Measurements from ENCODE around the gene UQCR11. TPM values are rescaled to one million over a fixed set of nuclear protein-coding genes. Genes with fewer than 3 reads are reported as not detected.

The UQCR11 gene
- total and polyA plus RNA-seq, 2 experiments from 2014 or later: 56.6 to 684 TPM

- H3K27ac ChIP-seq: no peak overlapping the region
- H2AFZ ChIP-seq: no peak overlapping the region
- H3K27me3 ChIP-seq: no peaks in the 10 kb centered on the region
- H4K20me1 ChIP-seq (ENCODE audit: insufficient read depth, poor library complexity, severe bottlenecking): peaks cover 3% of the 10 kb centered on the region
- no peak for DNase-seq (ENCODE audit: low spot score)
- H3K4me3 ChIP-seq: no peak overlapping the region
- WGBS (ENCODE audit: low lambda C conversion rate, missing lambda C conversion rate): 95% methylated on average over 13 of the region's 18 CpGs
- TF ChIP-seq EZH2phosphoT487 (IDR thresholded peaks at IDR 0.05; ENCODE audit: low read depth, severe bottlenecking, unreplicated experiment) (no peak), EZH2 (IDR thresholded peaks at IDR 0.05; ENCODE audit: borderline replicate concordance) (no peak)
- TF ChIP-seq, protein P1, sequence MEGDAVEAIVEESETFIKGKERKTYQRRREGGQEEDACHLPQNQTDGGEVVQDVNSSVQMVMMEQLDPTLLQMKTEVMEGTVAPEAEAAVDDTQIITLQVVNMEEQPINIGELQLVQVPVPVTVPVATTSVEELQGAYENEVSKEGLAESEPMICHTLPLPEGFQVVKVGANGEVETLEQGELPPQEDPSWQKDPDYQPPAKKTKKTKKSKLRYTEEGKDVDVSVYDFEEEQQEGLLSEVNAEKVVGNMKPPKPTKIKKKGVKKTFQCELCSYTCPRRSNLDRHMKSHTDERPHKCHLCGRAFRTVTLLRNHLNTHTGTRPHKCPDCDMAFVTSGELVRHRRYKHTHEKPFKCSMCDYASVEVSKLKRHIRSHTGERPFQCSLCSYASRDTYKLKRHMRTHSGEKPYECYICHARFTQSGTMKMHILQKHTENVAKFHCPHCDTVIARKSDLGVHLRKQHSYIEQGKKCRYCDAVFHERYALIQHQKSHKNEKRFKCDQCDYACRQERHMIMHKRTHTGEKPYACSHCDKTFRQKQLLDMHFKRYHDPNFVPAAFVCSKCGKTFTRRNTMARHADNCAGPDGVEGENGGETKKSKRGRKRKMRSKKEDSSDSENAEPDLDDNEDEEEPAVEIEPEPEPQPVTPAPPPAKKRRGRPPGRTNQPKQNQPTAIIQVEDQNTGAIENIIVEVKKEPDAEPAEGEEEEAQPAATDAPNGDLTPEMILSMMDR (IDR thresholded peaks at IDR 0.05; ENCODE audit: poor library complexity): no peak
- H3K9me3 ChIP-seq (ENCODE audit: low read depth): no peaks in the 10 kb centered on the region
- H3K4me1 ChIP-seq (ENCODE audit: insufficient read depth): no peaks in the 10 kb centered on the region
- H3K79me2 ChIP-seq: no peaks in the 10 kb centered on the region
- no peaks in the 10 kb centered on the region for H3K9me2 ChIP-seq (replicated peaks; ENCODE audit: insufficient read depth)
- no peaks in the 10 kb centered on the region for H3K36me3 ChIP-seq (replicated peaks; ENCODE audit: insufficient read depth, low read depth)
- H3K4me2 ChIP-seq: no peak overlapping the region
Observed at GRCh38 chr19:1619703-1620102, 14.4 kb upstream of the UQCR11 start.

GRCh38 chr19:1619094-1619439 lies 13.8 kb upstream of the UQCR11 start:
- Histone ChIP-seq H3K27ac (no peak overlapping the region), H3K9me2 (replicated peaks; ENCODE audit: insufficient read depth) (no peaks in the 10 kb centered on the region), H3K9me3 (ENCODE audit: low read depth) (no peaks in the 10 kb centered on the region), H3K4me2 (no peak overlapping the region), H2AFZ (no peak overlapping the region), H3K4me1 (ENCODE audit: insufficient read depth) (no peaks in the 10 kb centered on the region), H3K36me3 (replicated peaks; ENCODE audit: insufficient read depth, low read depth) (no peaks in the 10 kb centered on the region), H3K4me3 (no peak overlapping the region), H4K20me1 (ENCODE audit: insufficient read depth, poor library complexity, severe bottlenecking) (peaks cover 3% of the 10 kb centered on the region), H3K27me3 (no peaks in the 10 kb centered on the region), H3K79me2 (no peaks in the 10 kb centered on the region)
- TF ChIP-seq, protein P1 (IDR thresholded peaks at IDR 0.05; ENCODE audit: poor library complexity): no peak
- TF ChIP-seq EZH2phosphoT487 (IDR thresholded peaks at IDR 0.05; ENCODE audit: low read depth, severe bottlenecking, unreplicated experiment): no peak
- TF ChIP-seq EZH2 (IDR thresholded peaks at IDR 0.05; ENCODE audit: borderline replicate concordance): no peak
- no peak for DNase-seq (ENCODE audit: low spot score)
- 96% methylated on average over 26 of the region's 26 CpGs for WGBS (ENCODE audit: low lambda C conversion rate, missing lambda C conversion rate)

GRCh38 chr19:1618157-1619093 lies 13.2 kb upstream of the UQCR11 start:
- Histone ChIP-seq H3K9me3 (ENCODE audit: low read depth) (no peaks in the 10 kb centered on the region), H3K4me3 (no peak overlapping the region), H3K36me3 (replicated peaks; ENCODE audit: insufficient read depth, low read depth) (no peaks in the 10 kb centered on the region), H3K27me3 (no peaks in the 10 kb centered on the region), H3K27ac (no peak overlapping the region), H2AFZ (no peak overlapping the region), H3K9me2 (replicated peaks; ENCODE audit: insufficient read depth) (no peaks in the 10 kb centered on the region), H4K20me1 (ENCODE audit: insufficient read depth, poor library complexity, severe bottlenecking) (peaks cover 3% of the 10 kb centered on the region), H3K4me1 (ENCODE audit: insufficient read depth) (no peaks in the 10 kb centered on the region), H3K4me2 (no peak overlapping the region), H3K79me2 (no peaks in the 10 kb centered on the region)
- TF ChIP-seq EZH2phosphoT487 (IDR thresholded peaks at IDR 0.05; ENCODE audit: low read depth, severe bottlenecking, unreplicated experiment): no peak
- no peak for TF ChIP-seq EZH2 (IDR thresholded peaks at IDR 0.05; ENCODE audit: borderline replicate concordance)
- TF ChIP-seq, protein P1 (IDR thresholded peaks at IDR 0.05; ENCODE audit: poor library complexity): peak; percentile 34
- WGBS (ENCODE audit: low lambda C conversion rate, missing lambda C conversion rate): 87% methylated on average over 20 of the region's 24 CpGs
- DNase-seq (ENCODE audit: low spot score): peak; percentile 47

Data from hepatocyte (in vitro differentiated cells).